ENCODE results near the gene SPTA1.

Gene SPTA1

GRCh38 chr1:158681606-158682005, 4.9 kb downstream of the SPTA1 start:
- DNase-seq = no peak

DNA sequence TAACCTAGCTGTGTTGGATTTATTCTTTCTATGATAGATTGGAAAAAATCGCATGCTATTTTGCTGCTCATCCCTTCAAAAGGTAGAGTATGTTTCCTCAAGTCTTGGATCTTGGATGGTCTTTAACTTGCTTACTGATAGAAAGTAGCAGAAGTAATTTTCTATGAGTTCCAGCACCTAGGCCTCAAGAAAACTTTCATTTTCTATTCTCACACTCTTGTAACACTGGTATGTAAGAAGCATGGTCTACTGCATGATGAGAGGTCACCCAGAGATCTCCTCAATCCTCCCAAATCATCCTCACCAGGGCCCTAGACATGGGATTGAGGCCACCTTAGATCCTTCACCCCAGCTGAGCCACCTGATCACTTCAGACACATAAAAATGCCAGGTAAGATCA, 7.2 kb downstream of the SPTA1 start:
- DNase-seq = no peak

DNA sequence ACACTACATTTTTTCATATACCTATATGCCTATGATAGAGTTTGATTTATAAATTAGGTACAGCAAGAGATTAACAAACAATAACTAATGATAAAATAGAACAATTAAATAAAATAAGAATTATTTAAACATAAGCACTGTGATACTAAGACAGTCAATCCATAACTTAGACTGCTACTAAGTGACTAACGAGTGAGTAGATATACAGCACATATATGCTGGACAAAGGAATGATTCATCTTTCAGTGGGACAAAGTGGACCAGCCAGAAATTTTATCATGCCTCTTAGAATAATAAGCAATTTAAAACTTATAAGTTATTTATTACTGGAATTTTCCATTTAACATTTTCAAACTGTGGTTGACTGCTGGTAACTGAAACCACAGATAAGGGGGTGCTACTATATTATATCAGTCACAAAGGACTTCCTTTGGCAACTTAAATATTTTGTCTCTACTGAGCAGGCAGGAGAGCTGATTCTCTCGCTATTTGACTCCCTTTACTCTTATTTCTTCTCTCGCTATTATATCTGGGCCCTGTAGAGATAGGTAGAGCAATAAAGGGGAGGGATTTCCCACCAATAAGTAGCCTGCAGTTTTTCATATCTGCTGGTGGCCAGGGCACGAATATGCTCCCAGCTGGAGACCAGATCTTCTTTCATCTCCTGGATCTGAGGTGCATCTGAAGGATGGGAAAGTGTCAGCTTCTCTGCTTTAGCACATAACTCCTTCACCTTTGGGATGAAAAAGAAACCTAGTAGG, 10.8 kb downstream of the SPTA1 start:
- DNase-seq = no peak

DNA sequence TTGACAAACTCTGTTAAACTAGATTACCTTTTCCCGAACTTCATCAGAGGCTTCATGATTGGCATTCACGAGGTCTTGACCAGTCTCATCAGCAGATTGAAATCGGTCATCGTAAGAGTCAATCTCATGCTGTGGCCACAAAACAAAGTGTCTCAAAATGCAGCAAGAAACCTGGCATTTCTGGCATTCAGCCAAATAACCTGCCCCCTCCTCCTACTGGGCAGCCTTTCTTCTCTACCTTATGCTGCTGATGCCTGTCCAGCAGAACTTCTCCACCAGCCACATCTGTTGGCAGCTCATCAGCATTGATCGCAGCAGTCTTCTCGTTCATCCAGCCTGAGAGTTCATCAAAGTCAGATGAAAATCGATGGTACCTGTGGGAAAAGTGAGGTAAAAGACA, 12.2 kb downstream of the SPTA1 start:
- DNase-seq = no peak

- DNase-seq = no peak
Observed at GRCh38 chr1:158666037-158666436, 20.5 kb downstream of the SPTA1 start.

GRCh38 chr1:158654571-158654970, 31.9 kb downstream of the SPTA1 start:
- no peak for DNase-seq

GRCh38 chr1:158654086-158654485, 32.4 kb downstream of the SPTA1 start:
- no peak for DNase-seq

- no peak for DNase-seq
Observed at GRCh38 chr1:158652721-158653334, 33.7 kb downstream of the SPTA1 start.

GRCh38 chr1:158649052-158649451, 37.5 kb downstream of the SPTA1 start:
- DNase-seq = no peak

DNA sequence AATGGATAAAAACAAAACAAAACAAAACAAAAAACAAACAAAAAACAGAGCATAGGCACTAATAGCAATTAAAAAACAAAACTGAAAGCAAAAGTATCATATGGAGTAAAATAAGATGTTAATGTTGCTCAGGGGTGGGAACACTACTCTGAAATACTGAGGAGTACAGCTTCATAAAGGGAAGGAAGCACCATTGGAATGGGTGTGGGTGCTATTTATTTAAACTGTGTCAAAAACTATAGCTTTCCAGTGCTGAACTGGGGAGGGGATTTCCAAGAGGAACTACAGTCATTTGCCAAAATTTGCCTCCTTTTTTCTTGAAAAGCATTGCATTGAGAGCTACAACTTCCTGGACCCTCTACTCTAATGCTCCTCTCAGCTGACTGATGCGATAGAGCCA, 40.0 kb downstream of the SPTA1 start:
- no peak for DNase-seq

DNA sequence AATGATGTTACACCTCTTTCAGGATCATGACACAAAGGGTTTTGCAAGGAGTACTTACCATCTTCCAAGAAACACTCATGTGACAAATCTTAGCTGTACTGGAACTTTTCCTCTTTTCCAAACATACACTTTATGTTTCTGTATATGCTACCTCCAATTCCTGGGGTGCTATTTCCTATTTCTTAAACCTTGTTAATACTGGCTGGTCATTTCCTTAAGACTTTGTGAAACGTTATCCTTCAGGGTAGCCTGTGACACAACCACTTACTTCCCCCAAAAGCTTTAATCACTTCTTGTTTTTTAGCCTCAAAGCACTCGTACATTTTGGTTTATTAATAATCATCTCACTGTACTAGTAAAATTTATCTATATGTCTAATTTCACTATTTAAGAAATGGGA, 42.1 kb downstream of the SPTA1 start:
- no peak for DNase-seq

DNA sequence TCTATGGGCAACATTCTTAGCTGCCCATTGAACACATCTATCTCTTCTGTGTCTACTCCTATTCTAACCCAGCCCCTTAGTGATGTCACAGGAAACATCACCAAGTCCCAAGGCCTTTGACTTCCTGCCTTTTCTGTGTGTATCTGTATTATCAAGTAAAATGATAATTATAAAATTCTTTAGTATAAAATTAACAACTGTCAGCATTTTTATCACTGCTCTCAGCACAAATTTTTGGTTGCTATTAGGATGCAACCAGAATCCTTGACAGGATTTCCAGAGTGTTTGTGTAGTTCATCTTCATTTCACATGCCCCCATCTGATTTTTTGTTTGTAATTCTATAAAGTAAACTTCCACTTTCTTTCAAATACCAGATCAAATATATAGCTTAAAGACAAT, 47.6 kb downstream of the SPTA1 start:
- no peak for DNase-seq

GRCh38 chr1:158638146-158638545, 48.4 kb downstream of the SPTA1 start:
- no peak for DNase-seq

GRCh38 chr1:158613764-158614163, 72.8 kb downstream of the SPTA1 start:
- no peak for DNase-seq

DNA sequence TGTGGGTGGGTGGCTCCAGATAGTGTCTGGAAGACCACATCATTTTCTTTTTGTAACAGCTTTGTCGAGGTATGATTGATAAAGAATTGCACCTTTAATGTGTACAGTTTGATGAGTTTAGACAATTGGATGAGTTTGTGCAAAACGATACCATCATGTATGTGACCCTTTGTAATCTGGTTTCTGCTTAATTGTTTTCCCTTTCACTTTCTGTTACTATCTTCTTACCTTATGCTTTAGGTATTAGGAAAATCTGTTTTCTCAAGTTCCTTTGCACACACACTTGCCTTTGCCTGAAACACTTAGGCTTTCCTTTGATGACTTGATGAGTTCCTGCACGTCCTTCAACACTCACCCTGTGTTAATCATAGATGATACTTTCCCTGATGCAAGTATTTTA, 74.6 kb downstream of the SPTA1 start:
- no peak for DNase-seq

DNA sequence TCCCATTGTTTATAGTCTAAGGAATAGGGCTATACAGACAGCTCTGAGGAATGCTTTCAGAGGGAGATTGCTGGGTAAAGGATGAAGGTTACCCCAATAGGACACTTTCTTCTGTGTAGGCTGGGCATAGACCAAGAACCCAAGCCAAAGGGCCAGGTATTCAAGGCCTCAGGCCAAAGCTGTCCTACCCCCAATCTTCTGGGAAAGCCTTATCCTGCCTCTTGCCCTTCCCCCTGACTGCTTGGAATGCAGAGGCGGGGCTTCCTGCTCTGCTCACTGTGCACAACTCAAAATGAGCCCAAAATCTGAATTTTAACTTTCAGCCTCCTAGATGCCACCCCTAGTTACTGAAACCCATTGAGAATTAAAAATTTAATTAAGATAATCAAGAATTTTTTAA, 79.2 kb downstream of the SPTA1 start:
- no peak for DNase-seq

DNA sequence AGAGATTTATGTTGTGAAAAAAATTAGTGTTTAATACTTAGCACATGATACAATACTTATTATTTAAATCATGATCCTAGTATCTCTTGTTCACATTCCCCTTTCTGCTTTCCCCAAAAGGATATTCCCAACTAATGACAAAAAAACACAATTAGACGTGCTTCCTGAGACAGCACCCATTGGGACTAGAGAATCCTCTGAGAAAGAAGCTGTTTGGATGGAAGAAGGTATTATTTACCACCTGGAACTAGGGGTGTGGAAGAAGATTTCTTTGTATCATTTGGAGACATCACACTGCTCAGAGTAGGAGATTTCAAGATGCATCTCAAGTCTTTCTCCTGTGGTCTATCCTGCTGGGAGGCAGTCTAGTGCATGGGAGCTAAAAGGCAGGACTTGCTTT, 81.5 kb downstream of the SPTA1 start, which contains the start of gene OR10Z1:
Gene OR10Z1 (plus strand): TSS at position 301 of the 400 bp plus-strand sequence. CDS start 1,171 bp downstream, outside the sequence.
- no peak for DNase-seq

- DNase-seq = no peak
Observed at GRCh38 chr1:158600735-158601134, 85.8 kb downstream of the SPTA1 start.

DNA sequence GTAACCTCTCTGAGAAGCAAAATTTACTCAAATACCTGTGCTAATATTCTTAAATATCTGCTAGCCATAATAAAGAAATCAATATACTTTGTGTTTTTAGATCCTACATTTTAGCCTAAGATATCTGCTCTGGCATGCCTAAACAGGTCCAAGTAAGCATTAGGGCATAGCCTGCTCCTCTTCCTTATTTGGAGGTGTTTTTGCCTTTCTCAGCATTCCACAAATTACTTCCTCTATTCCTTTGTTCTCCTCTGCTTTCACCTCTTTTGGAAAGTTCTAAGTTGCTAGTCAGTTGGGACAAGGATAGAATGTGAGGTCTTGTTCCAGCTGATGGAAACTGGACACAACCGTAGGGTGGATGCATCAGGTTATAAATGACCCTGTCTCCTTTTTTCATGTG, 99.6 kb downstream of the SPTA1 start:
- DNase-seq = no peak

DNA sequence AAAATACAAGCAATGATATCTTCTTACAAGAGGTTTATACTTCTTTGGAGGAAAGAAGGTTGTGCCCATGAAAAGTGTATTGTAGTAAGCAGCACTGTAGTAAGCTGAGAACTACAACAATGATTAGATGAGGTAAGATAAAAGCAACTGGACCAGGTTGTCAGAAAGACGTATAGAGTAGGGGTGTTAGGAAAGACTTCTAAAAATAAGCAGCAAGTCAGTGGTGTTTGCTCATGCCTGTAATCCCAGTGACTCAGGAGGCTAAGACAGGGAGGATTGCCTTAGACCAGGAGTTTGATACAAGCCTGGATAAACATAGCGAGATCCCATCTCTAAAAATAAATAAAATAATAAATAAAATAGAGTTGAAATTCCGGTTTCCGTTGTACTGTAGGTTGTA, 102.6 kb downstream of the SPTA1 start:
- no peak for DNase-seq

GRCh38 chr1:158579733-158580132, 106.8 kb downstream of the SPTA1 start, which contains the start of gene OR10X1:
OR10X1 (minus strand) TSS chr1:158579899; CDS start chr1:158579899, 0 bp downstream.
- no peak for DNase-seq

GRCh38 chr1:158577561-158577960, 109.0 kb downstream of the SPTA1 start:
- no peak for DNase-seq

- DNase-seq = no peak
Observed at GRCh38 chr1:158572226-158572625, 114.3 kb downstream of the SPTA1 start.

- DNase-seq = no peak
Observed at GRCh38 chr1:158570480-158570879, 116.0 kb downstream of the SPTA1 start, which contains the start of gene OR6P1. OR6P1 (minus strand) TSS chr1:158570580; CDS start chr1:158563604, 6,976 bp downstream.

DNA sequence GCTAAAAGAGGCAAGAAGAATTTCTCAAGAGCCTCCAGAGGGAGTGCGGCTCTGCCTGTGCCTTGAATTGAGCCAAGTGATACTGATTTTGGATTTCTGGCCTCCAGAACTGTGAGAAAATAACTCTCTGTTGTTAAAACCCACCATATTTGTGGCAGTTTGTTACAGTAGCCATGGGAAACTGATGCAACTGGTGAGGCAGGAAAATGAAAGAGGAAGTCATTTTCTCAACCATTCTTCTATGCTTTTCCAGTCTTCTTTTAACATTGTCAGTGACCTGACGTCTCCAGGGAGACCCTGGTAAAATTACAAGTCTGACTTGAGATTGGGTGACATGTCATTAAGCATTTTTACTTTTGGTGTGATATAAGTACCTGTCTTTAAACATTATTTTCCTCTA, 121.9 kb downstream of the SPTA1 start:
- DNase-seq = no peak
